ENCODE results near the gene HOXA6.

HOXA6 gene

GRCh38 chr7:27130540-27131389 is 16.8 kb downstream of the HOXA6 start, which contains the start of gene HOXA4:
Gene HOXA4, minus strand, starts transcription at chr7:27130757. Its CDS starts 24 bp downstream, at chr7:27130733.
- ChIA-PET CTCF (interaction anchor here (0.6 to 1.8 kb wide), 13 partner anchors 8 to 1955 kb away, joined by 3 to 8 read pairs (median 4); partner anchors contain the start of gene HOXA5), POLR2A (ENCODE audit: low non-redundant PET) (interaction anchor here (0.5 to 0.8 kb wide), 4 partner anchors 30 to 1471 kb away, joined by 3 to 5 read pairs (median 3); no protein-coding TSS in a partner anchor)
- peak; percentile 93 for DNase-seq (ENCODE audit: low spot score)
- TF ChIP-seq CTCF (conservative IDR thresholded peaks at IDR 0.05; ENCODE audit: low read depth) = no peak
- H3K27ac ChIP-seq = peak within 1 kb of the TSS; percentile 90

GRCh38 chr7:27129729-27130539 is 17.6 kb downstream of the HOXA6 start:
- CTCF ChIA-PET = interaction anchor here (0.6 to 1.8 kb wide), 5 partner anchors 12 to 778 kb away, joined by 3 to 8 read pairs (median 5); no protein-coding TSS in a partner anchor
- POLR2A ChIA-PET (ENCODE audit: low non-redundant PET) = interaction anchor here (0.6 kb wide), 1 partner anchor 1470 kb away, joined by 3 read pairs; no protein-coding TSS in a partner anchor
- no peak for DNase-seq (ENCODE audit: low spot score)

GRCh38 chr7:27128776-27129728 is 18.5 kb downstream of the HOXA6 start:
- no peak for TF ChIP-seq CTCF (conservative IDR thresholded peaks at IDR 0.05; ENCODE audit: low read depth)
- ChIA-PET CTCF (interaction anchor here (0.6 to 0.7 kb wide), 2 partner anchors 103 to 777 kb away, joined by 4 to 6 read pairs; no protein-coding TSS in a partner anchor), POLR2A (ENCODE audit: low non-redundant PET) (no interaction called here)
- no peak overlapping the region for H3K27ac ChIP-seq
- no peak for DNase-seq (ENCODE audit: low spot score)

More at GRCh38 chr7:27129729-27130539, 17.6 kb downstream of the HOXA6 start:
- peak; percentile 82 for TF ChIP-seq CTCF (conservative IDR thresholded peaks at IDR 0.05; ENCODE audit: low read depth)
- peak overlapping the region; percentile 90 for H3K27ac ChIP-seq

GRCh38 chr7:27128034-27128433 is 19.5 kb downstream of the HOXA6 start:
- no peak for TF ChIP-seq CTCF (conservative IDR thresholded peaks at IDR 0.05; ENCODE audit: low read depth)
- no peak overlapping the region for H3K27ac ChIP-seq
- POLR2A ChIA-PET (ENCODE audit: low non-redundant PET) = no interaction called here
- CTCF ChIA-PET = no interaction called here
- no peak for DNase-seq (ENCODE audit: low spot score)

GRCh38 chr7:27126596-27127327 is 20.8 kb downstream of the HOXA6 start:
- no peak for TF ChIP-seq CTCF (conservative IDR thresholded peaks at IDR 0.05; ENCODE audit: low read depth)
- H3K27ac ChIP-seq = no peak overlapping the region
- POLR2A ChIA-PET (ENCODE audit: low non-redundant PET) = no interaction called here
- CTCF ChIA-PET = interaction anchor here (0.6 kb wide), 1 partner anchor 440 kb away, joined by 3 read pairs; no protein-coding TSS in a partner anchor
- no peak for DNase-seq (ENCODE audit: low spot score)

All from RWPE1 (cell line).